ENCODE results near the gene ST8SIA2. TPM values are rescaled to one million over a fixed set of nuclear protein-coding genes. Genes with fewer than 3 reads are reported as not detected.

ST8SIA2 gene
- total and polyA plus RNA-seq, 10 of the 15 experiments (the other 5 are each of a cell fraction or from before 2014, with no cell fraction given): not detected

GRCh38 chr15:92452143-92452542, 58.5 kb downstream of the ST8SIA2 start:
- TF ChIP-seq MEF2B (IDR thresholded peaks at IDR 0.05; ENCODE audit: partially characterized antibody, poor library complexity, severe bottlenecking): no peak
- TF ChIP-seq CREM (IDR thresholded peaks at IDR 0.05; ENCODE audit: low read depth): no peak
- TF ChIP-seq BRCA1 (IDR thresholded peaks at IDR 0.05; ENCODE audit: low read depth, low read length): no peak
- TF ChIP-seq BCL3 (IDR thresholded peaks at IDR 0.05; ENCODE audit: borderline replicate concordance, insufficient read depth, low read depth, low read length, poor library complexity, severe bottlenecking): no peak
- TF ChIP-seq ATF2 (IDR thresholded peaks at IDR 0.05; ENCODE audit: low read length): no peak
- no peak for TF ChIP-seq E4F1 (IDR thresholded peaks at IDR 0.05; ENCODE audit: borderline replicate concordance, partially characterized antibody)
- TF ChIP-seq KAT2A (conservative IDR thresholded peaks at IDR 0.05; ENCODE audit: control insufficient read depth, low read depth, low read length): no peak
- no peak for TF ChIP-seq NFYB (IDR thresholded peaks at IDR 0.05; ENCODE audit: insufficient read depth, low read depth, low read length)
- no peak for TF ChIP-seq HDAC6 (IDR thresholded peaks at IDR 0.05; ENCODE audit: unreplicated experiment)
- no peak overlapping the region for H2AFZ ChIP-seq (ENCODE audit: control insufficient read depth, low read depth, low read length)
- WGBS (ENCODE audit: insufficient coverage, insufficient replicate concordance, low lambda C conversion rate, missing lambda C conversion rate): 0% methylated on average over 3 of the region's 3 CpGs
- no peak overlapping the region for H3K4me2 ChIP-seq (ENCODE audit: control insufficient read depth, insufficient read depth)
- DNase-seq (ENCODE audit: low read depth, low spot score): no peak
- no peak overlapping the region for H3K4me3 ChIP-seq
- H3K9ac ChIP-seq (ENCODE audit: control insufficient read depth, insufficient read depth, low read length): no peak overlapping the region
- H3K4me1 ChIP-seq (ENCODE audit: control insufficient read depth, insufficient read depth, low read length): no peaks in the 10 kb centered on the region
- H3K79me2 ChIP-seq (ENCODE audit: control insufficient read depth, insufficient read depth, low read length): no peaks in the 10 kb centered on the region
- no TSS peak for BruUV-seq (replicated peaks)
- in situ Hi-C loops (cut with MboI): no loop called here
- CTCF ChIA-PET: no interaction called here
- FAIRE-seq: no peak
- H3K9me3 ChIP-seq (replicated peaks; ENCODE audit: control insufficient read depth, insufficient read depth, low read length): no peaks in the 10 kb centered on the region
- intact Hi-C loops (cut with micrococcal nuclease; ENCODE audit: unreplicated experiment): no loop called here
- no peak overlapping the region for H3K27ac ChIP-seq (ENCODE audit: control insufficient read depth, insufficient read depth)
- no peaks in the 10 kb centered on the region for H3K36me3 ChIP-seq (ENCODE audit: control insufficient read depth in 2 of 2, insufficient read depth in 2 of 2, low read length in 1 of 2)
- ATAC-seq: no peak
- peaks cover 0 to 6% of the 10 kb centered on the region in 2 experiments; a peak in 3 of 4 replicates for H3K27me3 ChIP-seq (replicated peaks in 1 of 2; ENCODE audit: control insufficient read depth in 2 of 2, insufficient read depth in 2 of 2, low read length in 1 of 2)
- POLR2A ChIA-PET: no interaction called here
- RAD21 ChIA-PET (ENCODE audit: unreplicated experiment): no interaction called here
- SMC1A ChIA-PET (ENCODE audit: uncharacterized antibody, unreplicated experiment): no interaction called here
- no peaks in the 10 kb centered on the region for H4K20me1 ChIP-seq (ENCODE audit: control insufficient read depth, insufficient read depth)
